Gastrocnemius medialis (tissue), 4 donors: Measurements from ENCODE around the gene SERPINA3.

Source experiments
- CTCF ChIP-seq, 5 experiments: fragments of 450-650 bp in 3 of 5; fragments of 200-600 bp in 2 of 5; sonication (generic) in 2 of 5; IDR thresholded peaks in 4 of 5; conservative IDR thresholded peaks in 1 of 5; 1 replicate in 4 of 5; 2 replicates in 1 of 5; pipeline ENCODE4 v1.5.1; 2016 to 2019; ENCODE audit warnings: antibody characterized with exemption in 5 of 5, mild to moderate bottlenecking in 3 of 5, moderate library complexity in 3 of 5
- POLR2A ChIP-seq, 2 donors: fragments of 450-650 bp; IDR thresholded peaks; one replicate each; pipeline ENCODE4 v1.6.1; 2017; ENCODE audit warnings: antibody characterized with exemption in 2 of 2, mild to moderate bottlenecking in 2 of 2, moderate library complexity in 2 of 2

- TF ChIP-seq CTCF (IDR thresholded peaks at IDR 0.05 in 4 of 5, conservative IDR thresholded peaks at IDR 0.05 in 1 of 5): no peak
- no peak for TF ChIP-seq POLR2A (IDR thresholded peaks at IDR 0.05)
Observed at GRCh38 chr14:94650806-94651805, 38.9 kb downstream of the SERPINA3 start.
